ENCODE data around the gene SKAP2.
"Not testable (repeated sequence)": the region's sequence is repeated elsewhere in the genome, so short reads cannot be mapped to it uniquely, and the experiment has no call there.

Gene SKAP2

DNA sequence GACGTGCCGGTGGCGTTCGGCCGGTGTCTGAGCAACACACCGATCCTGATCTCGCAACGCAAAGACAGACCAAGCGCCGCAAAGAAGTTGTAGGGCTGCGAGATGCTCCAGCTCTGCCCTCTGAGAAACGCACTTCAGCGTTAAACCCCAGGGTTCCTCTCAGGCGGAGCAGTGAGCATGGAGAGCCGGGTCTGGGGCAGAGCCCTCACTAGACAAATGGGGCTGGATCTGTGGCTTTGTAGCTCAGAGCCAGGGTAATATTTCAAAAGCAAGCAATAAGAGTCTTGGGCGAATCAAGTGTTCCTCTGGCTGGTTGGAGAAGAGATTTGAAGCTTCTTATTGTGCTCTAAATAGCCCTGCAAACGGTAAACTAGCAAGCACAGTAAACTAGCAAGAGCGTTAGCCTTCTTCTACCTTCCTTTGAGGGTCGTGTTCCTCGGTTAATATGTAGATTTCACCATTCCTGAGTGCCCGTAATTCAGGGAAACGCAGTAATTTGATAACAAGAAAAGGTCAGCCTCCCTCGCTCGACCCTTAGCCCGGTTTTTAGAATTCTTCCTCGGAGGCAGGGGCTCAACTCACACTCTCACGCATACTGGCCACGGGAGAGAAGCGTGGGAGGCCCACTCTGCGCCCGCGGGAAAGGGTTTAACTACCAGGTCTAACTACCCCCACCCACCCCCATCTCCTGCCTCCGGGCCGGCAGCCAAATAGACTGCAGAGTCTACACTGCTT, 6.7 kb downstream of the SKAP2 start:
- no peak for DNase-seq (ENCODE audit: low read depth)

DNA sequence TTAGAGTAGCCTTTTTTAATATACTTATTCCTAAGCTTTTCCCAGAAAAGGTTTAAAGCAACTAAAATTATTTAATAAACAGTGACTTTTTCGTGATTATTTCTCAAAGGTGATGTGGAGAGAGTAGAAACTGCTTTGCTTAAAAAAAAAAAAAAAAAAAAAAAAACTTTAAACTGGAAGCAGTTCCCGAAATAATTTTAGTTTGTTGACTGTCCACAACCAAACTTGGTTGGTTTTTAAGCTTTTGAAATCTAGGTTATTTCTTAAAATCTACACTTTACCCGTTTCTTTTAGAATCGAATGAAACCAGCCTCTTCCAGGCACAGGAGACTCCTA, 7.3 kb downstream of the SKAP2 start:
- no peak for DNase-seq (ENCODE audit: low read depth)

DNA sequence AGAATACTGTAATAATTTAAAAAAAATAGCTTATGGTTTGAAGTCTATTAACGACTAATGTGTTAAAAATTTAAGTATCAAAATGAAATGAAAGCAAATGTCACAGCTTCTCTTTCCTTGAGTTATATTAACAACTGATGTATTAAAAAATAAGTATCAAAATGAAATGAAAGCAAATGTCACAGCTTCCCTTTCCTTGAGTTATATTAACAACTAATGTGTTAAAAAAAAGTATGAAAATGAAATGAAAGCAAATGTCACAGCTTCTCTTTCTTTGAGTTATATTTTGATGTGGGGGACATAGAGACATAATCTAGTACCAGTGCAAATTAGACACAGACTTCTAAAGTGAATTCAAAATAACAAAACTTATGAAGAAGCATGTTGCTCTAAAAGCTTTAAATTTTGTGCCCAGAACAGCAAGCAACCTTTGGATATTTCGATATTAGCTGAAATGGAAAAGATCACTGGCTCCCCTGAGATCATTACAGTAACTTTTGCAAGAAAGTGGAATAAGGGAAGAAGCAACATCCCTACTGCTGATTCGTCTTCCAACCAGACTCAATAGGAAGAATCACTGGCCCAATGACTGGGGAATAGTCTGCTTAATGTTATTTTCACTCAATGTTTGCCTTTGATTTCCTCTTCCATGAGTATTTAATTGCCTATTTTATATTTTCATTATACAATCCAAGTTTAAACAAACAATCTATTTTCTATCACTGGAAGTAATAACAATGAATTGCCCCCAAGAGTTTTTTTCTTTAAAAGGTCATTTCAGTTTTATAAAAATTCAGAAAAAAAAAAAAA, 8.0 kb downstream of the SKAP2 start:
- no peak for DNase-seq (ENCODE audit: low read depth)

DNA sequence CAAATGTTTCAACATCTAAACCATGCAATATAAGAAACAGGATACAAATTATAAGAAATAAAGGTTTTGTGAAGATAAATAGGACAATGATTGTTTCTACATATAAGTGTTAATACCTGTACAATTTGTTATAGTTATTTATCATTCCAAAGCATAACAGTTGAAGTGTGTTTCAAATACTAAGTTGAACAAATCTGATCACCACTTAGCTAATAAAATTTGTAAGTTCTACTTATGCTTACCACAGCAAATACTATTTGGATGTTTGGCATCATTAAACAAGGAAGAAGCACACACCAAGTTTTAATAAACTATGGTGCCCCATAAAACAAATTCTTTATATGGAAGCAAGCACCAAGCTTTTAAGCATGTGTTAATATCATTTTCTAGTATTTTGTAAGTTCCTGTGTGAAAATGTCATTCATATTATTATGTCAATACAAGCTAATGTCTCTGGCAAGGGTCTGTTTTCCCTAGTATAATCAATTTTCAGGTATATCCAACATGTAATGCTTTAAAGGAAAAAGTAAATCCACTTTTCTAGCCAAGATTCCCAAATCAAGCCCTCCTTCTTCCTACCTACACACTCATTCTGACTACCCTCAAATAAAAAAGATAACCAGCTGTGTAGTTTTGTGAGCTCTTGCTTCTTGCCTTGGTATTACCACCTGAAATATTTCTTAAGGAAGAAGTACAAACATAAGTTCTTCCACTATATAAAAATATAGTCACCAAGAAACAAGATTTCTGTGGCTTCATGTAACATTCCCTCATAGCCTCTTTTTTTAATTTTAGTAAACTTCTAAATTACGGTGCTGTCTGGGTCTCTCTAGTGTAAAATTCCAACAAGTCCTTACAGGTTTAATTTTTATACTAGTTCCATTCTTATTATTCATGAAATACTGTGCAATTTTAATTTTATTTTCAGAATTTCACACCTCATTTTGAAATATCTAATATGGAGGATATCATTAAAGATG, 9.2 kb downstream of the SKAP2 start:
- DNase-seq (ENCODE audit: low read depth): no peak

DNA sequence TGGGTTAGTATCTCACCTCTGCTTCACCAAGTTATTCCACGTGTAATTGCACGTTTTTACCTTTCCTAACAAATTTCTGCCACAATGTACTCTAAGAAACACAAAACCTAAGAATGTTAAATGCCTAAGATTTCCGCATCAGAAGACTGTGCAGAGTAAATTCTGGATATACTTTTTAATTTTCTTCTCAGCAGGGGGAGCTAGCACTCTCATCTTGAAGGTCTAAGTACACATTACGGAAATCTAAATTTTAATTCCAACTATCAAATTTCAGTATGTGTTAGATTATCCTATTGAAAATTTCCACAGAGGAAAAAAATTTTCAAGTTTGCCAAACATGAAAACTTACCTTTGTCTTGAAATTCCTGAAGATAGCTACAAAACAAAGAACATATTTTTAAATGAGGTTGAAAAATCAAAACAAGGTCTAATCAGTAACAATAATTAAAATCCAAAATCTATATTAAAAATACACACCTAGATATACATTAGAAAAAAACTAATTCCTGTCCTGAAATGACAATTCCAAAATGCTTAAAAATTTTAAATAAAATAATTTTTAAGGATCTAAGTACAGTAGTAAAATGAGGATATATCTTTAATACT, 10.5 kb downstream of the SKAP2 start:
- peak; percentile 62 for DNase-seq (ENCODE audit: low read depth)

DNA sequence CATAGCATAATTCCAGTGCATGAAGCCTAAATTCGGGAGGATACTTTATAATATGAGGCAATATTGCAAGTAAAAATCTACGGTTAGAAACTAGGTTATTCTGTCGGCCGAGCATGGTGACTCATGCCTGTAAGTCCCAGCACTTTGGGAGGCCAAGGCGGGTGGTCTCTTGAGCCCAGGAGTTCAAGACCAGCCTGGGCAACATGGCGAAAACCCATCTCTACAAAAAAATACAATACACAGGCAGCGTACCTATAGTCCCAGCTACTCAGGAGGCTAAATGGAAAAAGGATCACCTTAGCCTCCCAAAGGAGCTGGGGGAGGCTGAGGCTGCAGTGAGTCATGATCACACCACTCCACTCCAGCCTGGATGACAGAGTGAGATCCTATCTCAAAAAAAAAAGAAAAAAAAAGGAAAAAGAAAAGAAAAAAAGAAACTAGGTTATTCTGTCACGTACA, 14.2 kb downstream of the SKAP2 start:
- DNase-seq (ENCODE audit: low read depth): peak; percentile 22

DNA sequence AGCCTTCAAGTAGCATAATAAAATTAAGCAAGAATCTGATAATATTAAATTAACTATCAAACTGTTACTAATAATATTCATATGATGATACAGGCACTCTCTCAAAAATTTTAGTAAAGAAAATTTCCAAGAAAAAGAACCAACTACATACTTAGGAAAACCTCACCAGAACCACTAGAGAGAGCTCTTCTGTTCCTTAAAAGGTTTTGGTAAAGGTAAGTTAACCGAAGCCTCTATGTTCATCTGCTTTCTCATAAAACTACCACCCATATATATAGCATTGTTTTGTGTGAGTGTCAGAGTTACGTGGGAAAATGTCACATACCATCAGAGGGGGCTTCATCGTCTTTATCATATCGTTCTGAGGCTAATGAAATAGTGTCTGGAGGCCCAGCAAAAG, 20.7 kb downstream of the SKAP2 start:
- peak; percentile 8 for DNase-seq (ENCODE audit: low read depth)

DNA sequence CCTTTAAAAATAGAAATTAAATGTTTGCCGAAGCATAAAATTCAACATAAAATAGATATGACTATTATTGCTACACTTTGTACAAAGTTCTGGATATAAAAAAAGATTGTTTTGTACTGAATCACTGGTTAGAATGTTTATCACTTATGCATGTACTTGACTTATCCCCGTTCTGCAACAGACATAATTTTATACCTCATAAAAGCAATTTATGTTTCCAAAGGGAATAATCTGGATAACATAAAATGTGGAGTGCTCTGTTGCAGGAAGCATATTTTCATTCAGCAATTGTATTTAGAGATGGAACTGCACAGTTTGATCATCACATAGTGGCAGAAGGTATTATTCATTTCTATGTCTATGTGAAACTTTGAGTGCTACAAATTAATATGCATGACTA, 21.5 kb downstream of the SKAP2 start:
- DNase-seq (ENCODE audit: low read depth): no peak

DNA sequence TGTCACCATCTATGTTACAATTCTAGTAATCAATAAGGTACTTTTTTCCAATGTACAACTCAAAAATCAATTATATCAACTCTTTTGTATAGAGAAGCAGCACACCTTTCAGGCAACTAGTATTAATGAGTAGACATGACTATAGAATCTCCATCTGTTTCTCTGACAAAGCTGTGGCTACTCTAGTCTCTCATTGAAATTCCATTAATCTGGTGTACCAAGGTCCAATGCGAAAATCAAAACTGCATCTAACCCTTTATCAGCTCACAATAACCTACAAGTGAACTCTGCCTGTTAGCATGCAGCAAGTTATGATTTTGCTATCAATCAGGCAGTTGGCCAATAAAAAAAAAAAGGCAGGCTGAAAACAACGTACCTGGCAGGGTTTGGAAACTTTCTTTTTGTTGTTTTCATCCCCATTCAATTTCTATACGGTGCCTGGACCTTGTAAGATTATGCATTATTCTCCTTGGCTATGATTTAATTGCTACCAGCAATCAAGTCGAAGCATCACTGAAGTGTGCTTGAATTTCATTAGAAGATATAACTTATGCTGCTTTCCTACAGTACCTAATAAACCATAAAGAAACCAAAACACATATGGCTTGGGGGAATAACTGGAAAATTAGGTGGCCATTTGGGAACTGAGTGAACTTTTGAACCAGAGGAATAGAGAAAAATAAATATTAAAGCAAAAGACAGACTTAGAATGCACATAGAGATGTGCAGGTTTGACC, 23.2 kb downstream of the SKAP2 start:
- DNase-seq (ENCODE audit: low read depth): no peak

DNA sequence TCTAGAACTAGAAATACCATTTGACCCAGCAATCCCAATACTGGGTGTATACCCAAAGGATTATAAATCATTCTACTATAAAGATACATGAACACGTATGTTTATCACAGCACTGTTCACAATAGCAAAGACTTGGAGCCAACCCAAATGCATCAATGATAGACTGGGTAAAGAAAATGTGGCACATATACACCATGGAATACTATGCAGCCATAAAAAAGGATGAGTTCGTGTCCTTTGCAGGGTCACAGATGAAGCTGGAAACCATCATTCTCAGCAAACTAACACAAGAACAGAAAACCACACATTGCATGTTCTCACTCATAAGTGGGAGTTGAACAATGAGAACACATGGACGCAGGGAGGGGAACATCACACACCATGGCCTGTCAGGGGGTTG, 27.6 kb downstream of the SKAP2 start:
- not testable (repeated sequence) for DNase-seq (ENCODE audit: low read depth)

DNA sequence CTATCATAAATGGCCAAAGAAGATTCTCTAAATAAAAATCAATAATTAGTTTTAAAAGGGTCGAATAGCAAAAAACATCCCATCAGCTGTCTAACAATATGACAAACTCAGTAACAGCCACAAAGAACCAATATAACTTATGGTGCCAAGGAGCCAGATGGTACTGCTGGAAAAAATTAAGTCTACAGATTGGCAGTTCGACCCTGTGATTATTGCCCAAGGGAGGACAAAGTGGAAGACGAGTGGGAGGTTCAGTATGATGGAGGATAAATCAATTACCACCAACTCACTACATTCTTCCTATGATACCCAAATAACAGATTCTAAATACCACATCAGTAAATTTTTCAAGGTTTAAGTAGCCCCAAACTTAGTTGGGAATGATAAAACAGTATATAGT, 49.0 kb downstream of the SKAP2 start:
- DNase-seq (ENCODE audit: low read depth): no peak

DNA sequence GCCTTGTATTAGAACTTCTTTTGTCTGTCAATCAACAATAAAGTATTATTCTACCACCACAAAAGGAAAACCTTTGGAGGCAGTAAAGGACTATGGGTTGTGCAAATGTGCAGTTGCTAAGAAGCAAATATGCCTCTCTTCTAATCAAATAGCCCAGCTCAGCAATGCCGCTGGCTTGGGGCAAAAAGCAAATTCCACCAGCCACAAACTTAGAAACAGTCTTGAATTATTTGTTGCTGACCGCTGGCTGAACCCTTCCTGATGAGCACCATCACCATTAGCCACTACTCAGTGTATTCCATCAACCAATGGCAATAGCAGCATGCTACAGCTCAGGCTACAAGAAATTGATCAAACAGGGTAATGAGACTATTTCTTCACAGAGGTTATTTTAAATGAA, 51.0 kb downstream of the SKAP2 start:
- peak; percentile 67 for DNase-seq (ENCODE audit: low read depth)

DNA sequence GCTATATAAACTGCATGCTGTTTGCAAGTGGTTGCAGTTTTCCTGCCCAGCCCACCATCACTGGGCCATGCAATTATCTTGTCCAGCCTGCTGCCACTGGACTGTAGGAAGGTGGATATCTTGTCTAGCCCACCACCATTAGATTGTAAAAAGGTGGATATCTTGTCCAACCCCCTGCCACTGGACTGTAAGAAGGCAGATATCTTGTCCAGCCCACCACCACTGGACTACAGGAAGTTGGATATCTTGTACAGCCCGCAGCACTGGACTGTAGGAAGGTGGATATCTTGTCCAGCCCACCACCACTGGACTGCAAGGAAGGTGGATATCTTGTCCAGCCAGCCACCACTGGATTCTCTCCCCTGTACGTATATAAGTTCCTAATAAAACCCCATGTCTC, 69.8 kb downstream of the SKAP2 start:
- no peak for DNase-seq (ENCODE audit: low read depth)

DNA sequence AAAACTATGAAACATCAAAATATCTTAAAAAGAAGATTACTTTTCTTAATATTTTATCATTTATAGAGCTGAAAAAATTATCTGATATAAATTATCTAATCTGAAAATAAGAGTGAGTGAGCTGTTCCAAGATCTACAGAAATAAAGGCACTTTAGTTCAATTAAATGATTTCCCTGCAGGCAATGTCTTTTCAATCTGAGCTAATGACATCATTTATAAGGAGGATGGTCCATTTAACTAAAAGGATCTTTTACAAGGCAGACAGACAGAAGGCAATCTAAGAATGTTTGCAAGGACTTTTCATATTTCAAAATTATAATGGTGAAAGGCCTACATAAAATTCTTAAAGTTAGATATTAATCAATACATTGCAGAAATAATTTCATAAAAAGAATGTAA, 71.8 kb downstream of the SKAP2 start:
- DNase-seq (ENCODE audit: low read depth): no peak

DNA sequence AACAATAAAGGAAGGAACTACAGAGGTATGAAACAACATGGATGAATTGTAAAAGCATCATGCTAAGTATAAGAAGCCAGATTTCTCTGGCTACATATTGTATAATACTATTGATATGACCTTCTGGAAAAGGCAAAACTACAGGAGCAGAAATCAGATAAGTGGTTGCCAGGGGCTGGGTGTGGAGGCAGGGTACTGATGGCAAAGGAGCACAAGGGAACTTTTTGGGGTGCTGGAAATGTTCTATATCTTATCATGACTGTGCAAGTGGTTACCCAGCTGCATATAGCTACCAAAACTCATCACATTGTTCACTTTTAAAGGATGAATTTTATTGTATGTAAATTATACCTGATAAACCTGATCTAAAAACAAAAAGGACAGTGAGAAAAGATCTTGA, 72.4 kb downstream of the SKAP2 start:
- no peak for DNase-seq (ENCODE audit: low read depth)

DNA sequence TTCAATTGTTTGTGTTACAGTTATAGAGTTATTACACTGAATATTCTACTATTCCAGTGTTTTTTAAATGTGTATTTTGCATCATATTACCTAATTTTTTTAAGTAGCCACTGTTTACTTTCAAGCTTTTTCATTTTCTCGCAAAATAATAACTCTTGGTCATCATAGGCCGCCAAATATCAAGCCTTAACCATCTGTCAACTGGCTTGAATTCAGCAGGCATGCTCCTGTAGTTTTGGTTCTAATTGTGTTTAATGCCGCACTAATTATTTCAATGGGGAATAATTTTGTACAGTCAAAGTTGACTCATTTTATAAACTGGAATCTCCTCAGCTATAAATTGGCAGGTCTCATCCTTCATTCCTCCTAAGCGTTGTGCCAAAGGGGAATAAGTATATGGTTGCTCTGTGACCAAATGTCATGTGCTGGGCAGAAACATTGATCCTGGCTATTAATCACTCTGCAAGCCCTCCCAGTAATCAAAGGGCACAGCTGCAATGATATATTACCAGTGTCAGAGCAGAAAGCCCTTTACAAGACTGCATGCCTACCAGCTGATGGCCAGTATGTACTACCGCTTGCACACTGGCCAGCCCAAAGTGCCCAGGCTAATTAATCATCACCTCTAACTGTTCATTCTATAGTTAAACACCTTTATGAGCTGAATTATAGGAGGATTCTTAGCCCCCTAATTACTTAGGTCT, 74.8 kb downstream of the SKAP2 start:
- DNase-seq (ENCODE audit: low read depth): no peak

DNA sequence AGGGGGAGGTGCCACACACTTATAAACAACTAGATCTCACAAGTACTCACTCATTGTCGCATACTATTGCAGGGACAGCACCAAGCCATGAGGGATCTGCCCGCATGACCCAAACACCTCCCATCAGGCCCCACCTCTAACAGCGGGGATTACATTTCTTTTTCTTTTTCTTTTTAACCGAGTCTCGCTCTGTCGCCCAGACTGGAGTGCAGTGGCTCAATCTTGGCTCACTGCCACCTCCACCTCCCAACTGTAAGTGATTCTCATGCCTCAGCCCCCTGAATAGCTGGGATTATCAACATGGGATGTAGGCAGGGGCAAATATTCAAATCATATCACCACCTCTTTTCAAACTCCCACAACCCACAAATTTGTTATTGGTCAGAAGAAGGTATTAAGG, 76.7 kb downstream of the SKAP2 start:
- no peak for DNase-seq (ENCODE audit: low read depth)

DNA sequence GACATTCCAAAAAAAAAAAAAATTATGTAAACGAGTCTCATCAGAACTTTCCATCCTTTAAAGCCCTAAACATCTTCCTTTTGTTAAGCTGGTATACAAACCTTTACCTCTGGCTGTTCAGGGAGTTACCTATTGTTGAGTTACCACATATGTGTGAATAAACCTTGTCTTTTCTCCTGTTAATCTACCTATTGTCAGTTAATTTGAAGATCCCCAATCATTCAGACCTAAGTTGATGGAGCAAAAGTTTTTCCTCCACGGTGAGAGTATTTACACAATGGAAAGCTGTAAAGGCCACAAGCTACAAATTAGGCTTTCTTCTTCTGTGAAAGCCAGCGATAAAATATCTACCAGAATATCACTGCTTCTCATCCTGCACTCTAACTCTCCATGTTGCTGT, 80.3 kb downstream of the SKAP2 start:
- DNase-seq (ENCODE audit: low read depth): no peak

DNA sequence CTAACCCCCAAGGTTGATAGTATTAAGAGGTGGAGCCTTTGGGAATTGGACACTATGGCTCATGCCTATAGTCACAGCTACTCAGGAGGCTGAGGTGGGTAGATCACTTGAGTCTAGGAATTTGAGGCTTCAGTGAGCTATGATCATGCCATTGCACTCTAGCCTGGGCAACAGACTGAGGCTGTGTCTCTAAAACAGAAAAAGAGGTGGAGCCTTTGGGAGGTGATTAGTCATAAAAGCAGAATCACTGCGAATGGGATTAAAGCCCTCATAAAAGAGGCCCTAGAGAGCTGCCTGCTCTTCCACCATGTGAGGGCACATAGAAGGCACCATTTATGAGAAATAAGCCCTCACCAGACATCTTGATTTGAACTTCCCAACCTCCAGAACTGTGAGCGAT, 81.9 kb downstream of the SKAP2 start:
- DNase-seq (ENCODE audit: low read depth): peak; percentile 23

DNA sequence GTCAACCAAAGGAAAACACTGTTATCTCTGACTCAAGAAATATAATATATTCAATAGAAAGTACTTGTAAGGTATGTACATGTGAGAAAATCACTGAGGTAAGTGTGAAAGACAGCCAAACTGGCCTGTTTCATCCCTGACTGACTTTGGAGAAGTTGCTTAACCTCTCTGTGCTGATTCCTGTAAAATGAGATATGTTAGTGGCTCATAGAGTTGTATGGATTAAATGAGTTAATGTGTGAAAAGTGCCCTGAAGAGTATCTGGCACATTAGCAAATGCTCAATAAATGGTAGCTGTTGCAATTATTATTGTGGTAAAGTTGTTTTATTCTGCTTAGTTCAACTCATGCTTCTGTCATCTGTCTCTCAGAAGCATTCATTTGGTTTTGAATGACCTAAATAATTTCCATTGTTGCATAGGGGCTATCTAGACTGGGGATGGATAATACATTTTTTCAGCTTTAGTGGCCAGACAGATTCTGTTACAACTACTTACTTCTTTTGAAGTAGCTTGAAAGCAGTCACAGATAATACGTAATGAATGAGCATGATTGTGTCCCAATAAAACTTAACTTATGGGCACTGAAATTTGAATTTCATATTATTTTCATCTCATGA, 84.3 kb downstream of the SKAP2 start:
- DNase-seq (ENCODE audit: low read depth): no peak
